HG03354 (cell line): Measurements from ENCODE around the gene ATP8A2.

ENCODE experiments used
- ATAC-seq: cut with Tn5 transposase; IDR thresholded peaks from one replicate; pipeline ENCODE4 v1.9.1; 2021; ENCODE audit warnings: mild to moderate bottlenecking; ENCODE audit not compliant: unreplicated experiment, poor library complexity, severe bottlenecking

The ATP8A2 gene

GRCh38 chr13:25963674-25964073, 591.9 kb downstream of the ATP8A2 start:
- ATAC-seq = no peak

DNA sequence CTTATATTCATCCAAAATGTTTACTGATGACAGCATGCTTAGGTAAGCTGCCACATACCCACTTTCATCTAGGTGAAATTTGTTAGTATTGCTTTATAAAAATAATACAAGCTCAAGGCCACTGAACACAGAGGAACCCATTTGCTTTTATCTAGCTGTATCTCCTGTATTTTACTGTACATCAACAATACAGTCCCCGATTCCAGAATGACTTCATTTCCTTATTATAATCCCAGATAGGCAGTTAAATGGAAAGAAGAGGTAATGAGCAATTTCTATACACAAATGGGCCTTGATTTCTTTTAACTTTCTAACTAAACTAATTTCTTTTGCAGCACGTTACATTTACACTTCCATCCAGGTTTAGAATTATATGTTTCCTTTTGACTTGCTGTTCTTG, 593.8 kb downstream of the ATP8A2 start:
- no peak for ATAC-seq

DNA sequence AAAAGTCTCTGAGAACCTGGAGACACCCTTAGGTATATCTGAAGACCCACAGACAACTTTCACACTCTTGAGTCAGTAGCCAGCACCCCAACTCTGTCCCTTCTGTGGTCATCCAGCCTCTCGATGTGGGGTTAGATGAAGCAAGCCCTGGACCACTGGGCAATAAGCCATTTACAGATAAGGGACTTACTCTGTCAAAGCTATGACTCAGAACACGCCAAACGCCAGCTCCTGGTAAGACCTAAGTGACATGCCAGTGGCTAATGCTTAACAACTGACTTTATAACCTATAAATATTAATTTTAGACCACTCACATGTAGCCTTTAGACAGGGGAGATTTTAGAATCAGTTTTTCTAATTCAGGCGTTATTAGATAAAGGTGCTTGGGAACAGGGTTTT, 594.3 kb downstream of the ATP8A2 start:
- no peak for ATAC-seq

DNA sequence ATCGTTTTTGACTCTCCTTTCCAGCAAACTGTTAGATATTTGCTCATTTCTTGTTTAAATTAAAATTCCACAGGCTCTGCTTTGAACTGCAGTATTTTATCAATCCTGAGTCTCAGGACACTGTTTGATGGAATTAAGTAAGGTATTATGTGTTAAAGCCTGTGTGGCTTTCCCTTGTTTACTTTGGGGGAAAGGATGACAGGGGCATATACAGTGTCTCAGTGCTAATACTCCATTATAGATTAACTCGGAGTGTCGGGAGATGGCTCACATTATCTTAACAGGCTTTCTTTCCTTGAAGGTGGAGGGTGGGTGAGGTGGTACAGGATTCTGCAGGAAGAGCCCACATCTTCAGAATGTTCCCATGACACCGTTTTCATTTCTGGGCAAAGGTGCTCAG, 595.4 kb downstream of the ATP8A2 start:
- ATAC-seq = no peak

GRCh38 chr13:25971047-25971446, 599.3 kb downstream of the ATP8A2 start:
- ATAC-seq = no peak

DNA sequence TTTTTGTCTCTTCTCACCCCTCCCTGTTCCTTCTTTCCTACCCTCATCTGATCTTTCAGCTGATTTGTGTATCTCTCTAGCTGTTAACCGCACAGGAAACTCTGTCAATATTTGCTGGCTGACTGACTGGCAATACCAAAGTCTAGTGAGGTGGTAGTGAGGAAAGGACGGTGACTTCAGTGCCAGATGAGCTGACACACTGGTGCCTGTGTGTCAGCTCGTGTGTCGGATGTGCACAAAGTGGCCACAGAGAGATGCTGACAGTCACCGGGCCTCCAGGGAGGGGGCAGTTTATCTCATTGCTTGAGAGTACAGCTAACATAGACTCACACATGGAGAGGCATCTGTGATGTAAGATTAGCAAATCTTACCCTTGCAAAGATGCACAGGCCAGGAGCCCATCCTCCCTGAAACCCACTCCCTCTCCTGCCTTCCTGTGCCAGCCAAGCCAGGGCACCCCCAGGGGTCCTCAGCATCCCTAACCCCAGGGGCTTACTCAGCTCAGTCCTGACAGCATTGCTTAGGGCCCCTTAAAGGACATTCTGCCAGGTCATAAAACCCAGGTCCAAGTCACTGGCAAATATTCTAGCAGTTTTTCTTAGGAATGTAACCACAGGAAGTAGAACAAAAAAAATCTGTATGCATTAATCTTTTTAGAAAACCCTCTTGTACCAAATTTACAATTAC, 599.8 kb downstream of the ATP8A2 start:
- no peak for ATAC-seq

- ATAC-seq = no peak
These were observed 601.3 kb downstream of the ATP8A2 start for GRCh38 chr13:25973085-25973484.

GRCh38 chr13:25973576-25973975, 601.8 kb downstream of the ATP8A2 start:
- ATAC-seq = no peak

GRCh38 chr13:25977216-25977615, 605.4 kb downstream of the ATP8A2 start:
- ATAC-seq = no peak

DNA sequence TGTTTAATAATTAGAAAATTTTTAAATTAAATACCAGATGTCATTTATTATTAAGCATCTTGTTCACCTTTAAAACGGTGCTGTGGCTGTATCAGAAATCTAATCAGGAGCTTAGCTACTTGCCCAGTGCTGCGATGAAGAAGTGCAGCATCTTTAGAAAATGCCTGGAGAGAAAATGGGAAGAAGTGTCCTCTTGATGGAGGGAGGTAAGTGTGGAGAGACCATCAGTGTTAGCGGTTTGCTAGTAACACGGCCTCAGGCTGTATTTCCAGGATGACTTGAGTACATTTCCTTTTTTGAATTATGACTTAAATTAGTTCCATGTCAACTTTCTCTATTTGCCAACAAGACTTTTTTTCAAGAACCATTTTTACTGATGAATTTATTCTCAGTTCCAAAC, 605.9 kb downstream of the ATP8A2 start:
- ATAC-seq = no peak

DNA sequence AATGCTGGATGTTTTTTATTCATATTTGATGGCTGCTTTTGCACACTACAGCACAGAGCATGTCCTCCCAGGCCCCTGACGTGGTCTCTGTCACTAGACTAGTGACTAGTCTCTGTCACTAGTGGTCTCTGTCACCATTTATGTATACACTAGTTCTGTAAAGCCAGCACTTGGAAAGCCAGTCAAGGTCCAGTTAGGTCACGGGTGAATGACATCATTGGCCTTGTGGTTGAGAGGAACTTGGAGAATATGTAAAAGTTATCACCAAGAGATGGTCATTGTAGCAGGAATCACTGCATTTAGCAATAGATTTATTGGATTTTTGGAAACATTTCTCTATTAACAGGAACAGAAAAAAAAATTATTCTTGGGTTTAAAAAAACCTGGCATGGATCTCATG, 607.2 kb downstream of the ATP8A2 start:
- no peak for ATAC-seq

DNA sequence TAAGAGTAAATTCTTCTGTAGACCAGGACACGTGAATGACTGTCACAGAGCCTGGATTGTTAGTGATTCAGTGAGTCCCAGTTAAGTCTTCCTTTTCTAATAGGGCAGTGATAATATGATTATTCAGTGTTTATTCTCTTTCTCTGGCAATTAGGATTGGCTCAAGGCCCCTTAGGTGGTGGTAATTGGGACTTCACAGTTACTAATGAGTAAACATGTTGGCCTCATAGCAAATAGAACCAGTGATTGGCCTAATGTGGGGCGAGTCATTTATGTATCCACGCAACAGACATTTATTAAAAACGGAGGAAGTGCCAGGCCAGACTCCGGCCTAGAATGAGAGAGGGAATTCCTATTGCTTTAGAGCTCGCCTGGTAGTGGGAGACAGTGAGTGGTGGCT, 607.6 kb downstream of the ATP8A2 start:
- ATAC-seq = no peak

GRCh38 chr13:25980255-25980654, 608.5 kb downstream of the ATP8A2 start:
- ATAC-seq = no peak

GRCh38 chr13:25981060-25981459, 609.3 kb downstream of the ATP8A2 start:
- ATAC-seq = no peak

GRCh38 chr13:25982907-25983306, 611.1 kb downstream of the ATP8A2 start:
- ATAC-seq = no peak

DNA sequence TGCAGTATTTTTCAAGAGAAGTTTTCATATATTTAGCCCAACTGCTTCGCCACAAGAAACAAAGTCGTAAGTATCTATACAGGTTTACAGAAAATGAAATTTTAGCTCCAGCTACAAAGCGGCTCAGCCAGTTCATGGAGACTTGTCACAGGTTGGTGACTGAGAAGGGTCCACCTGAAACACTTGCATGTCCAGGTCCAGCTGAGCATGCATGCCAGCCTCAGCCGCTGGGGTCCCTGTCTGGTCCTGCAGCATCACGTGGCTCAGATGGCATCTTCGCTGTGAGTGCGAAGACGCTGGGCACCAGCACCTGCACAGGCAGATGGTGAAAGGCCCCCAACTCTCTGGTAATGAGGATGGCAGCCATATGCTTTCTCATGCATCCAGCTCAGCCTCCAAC, 616.2 kb downstream of the ATP8A2 start:
- no peak for ATAC-seq

GRCh38 chr13:25988661-25989060, 616.9 kb downstream of the ATP8A2 start:
- no peak for ATAC-seq

DNA sequence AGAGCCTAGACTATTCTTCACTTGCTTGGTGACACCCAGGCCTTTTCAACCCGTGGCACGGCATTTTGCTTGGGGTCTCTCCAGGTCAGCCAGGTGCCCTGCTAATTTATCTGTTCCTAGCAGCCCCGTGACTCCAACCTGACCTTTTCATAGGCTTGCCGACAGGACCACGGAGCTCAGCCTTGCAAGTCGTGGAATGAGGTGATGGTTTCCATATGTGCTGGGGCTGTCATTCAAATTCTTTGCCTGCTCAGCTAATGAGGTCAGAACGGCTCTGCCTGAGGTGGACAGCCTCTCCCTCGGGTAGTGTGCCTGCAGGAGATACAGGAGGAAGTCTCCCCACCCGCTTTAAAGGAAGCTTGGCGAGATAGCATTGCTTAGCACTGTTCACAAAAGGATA, 619.0 kb downstream of the ATP8A2 start:
- no peak for ATAC-seq

GRCh38 chr13:25992076-25992475, 620.3 kb downstream of the ATP8A2 start:
- ATAC-seq = no peak

GRCh38 chr13:26007261-26008125, 635.7 kb downstream of the ATP8A2 start:
- no peak for ATAC-seq

- ATAC-seq = no peak
These were observed 638.9 kb downstream of the ATP8A2 start for GRCh38 chr13:26010487-26011207.
